ENCODE measurements around the gene AIF1.

DNA sequence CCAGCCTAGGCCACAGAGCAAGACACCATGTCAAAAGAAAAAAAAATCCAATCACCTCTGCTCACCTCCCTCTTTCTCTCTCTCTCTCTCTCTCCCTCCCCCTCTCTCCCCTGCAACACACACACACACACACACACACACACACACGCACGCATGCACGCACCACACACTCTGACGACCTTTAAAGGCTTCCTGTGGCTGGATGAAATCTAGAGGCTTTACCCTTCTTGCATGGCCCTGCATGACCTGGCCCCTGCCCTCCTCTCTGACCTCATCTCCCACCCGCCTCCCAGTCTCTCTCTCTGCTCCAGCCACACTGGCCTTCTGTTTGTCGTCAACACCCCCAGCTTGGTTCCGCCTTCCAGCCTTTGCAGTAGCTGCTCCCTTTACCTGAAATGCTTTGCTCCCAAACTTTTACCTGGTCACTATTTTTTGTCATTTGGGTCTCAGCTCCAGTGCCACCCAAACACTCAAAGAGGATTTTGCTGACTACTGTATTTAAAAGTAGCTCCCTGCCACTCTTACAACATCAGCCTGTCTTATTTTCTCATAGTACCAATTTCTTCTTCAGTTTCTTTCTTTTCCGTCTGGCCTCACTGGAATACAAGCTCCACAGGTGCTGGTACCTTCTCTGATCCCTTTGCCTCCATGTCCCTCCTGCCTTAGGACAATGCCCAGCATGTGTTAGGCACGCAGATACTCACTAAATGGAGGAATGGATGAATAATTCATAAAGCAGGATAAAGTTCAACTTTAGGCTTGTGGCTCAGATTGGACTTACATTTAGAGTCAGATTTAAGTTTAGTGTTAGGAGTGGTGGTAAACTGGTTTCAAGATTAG lies 47.3 kb upstream of the AIF1 start:
- TF ChIP-seq, protein P1, sequence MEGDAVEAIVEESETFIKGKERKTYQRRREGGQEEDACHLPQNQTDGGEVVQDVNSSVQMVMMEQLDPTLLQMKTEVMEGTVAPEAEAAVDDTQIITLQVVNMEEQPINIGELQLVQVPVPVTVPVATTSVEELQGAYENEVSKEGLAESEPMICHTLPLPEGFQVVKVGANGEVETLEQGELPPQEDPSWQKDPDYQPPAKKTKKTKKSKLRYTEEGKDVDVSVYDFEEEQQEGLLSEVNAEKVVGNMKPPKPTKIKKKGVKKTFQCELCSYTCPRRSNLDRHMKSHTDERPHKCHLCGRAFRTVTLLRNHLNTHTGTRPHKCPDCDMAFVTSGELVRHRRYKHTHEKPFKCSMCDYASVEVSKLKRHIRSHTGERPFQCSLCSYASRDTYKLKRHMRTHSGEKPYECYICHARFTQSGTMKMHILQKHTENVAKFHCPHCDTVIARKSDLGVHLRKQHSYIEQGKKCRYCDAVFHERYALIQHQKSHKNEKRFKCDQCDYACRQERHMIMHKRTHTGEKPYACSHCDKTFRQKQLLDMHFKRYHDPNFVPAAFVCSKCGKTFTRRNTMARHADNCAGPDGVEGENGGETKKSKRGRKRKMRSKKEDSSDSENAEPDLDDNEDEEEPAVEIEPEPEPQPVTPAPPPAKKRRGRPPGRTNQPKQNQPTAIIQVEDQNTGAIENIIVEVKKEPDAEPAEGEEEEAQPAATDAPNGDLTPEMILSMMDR (IDR thresholded peaks at IDR 0.05): no peak
- TF ChIP-seq POLR2A (IDR thresholded peaks at IDR 0.05): no peak
